ENCODE data around the gene RGS6. TPM values are rescaled to one million over a fixed set of nuclear protein-coding genes. Genes with fewer than 3 reads are reported as not detected.
A peak's percentile ranks its signal among the peaks of the same experiment; 100 is the strongest.

Gene RGS6
- total and polyA plus RNA-seq, 4 donors: 0.21 to 5.4 (median 0.45) TPM

GRCh38 chr14:72614891-72615415 lies 682.7 kb downstream of the RGS6 start:
- no peaks in the 10 kb centered on the region for H3K9me3 ChIP-seq (ENCODE audit: control insufficient read depth in 4 of 4, insufficient read depth in 3 of 4, low read length in 3 of 4)
- H3K27ac ChIP-seq (ENCODE audit: low read depth in 1 of 2, low read length in 1 of 2): peak overlapping the region in 1 of 2 donors; percentile 43
- H3K36me3 ChIP-seq (ENCODE audit: control insufficient read depth in 4 of 4, insufficient read depth in 4 of 4, low read length in 4 of 4): no peaks in the 10 kb centered on the region
- no peak for TF ChIP-seq CTCF (IDR thresholded peaks at IDR 0.05; ENCODE audit: control extremely low read depth, extremely low read depth)
- H3K9ac ChIP-seq (ENCODE audit: insufficient read depth in 1 of 2, low read length in 2 of 2): no peak overlapping the region
- ATAC-seq (ENCODE audit: insufficient read depth, low FRiP score): no peak
- H3K27me3 ChIP-seq (ENCODE audit: control insufficient read depth in 3 of 3, insufficient read depth in 3 of 3, low read length in 2 of 3): no peaks in the 10 kb centered on the region
- no peak for DNase-seq
- peaks cover 0 to 54% (median 12%) of the 10 kb centered on the region in 5 donors for H3K4me1 ChIP-seq (ENCODE audit: control insufficient read depth in 5 of 5, insufficient read depth in 5 of 5, low read length in 5 of 5)
- WGBS, 2 donors: 89 to 93% methylated on average over 11 of the region's 11 CpGs
- no peak overlapping the region for H3K4me3 ChIP-seq

- no peak for ATAC-seq (ENCODE audit: insufficient read depth, low FRiP score)
- no peak overlapping the region for H3K4me3 ChIP-seq
- DNase-seq: no peak
- peaks cover 0 to 2% (median 0%) of the 10 kb centered on the region in 4 donors for H3K9me3 ChIP-seq (ENCODE audit: control insufficient read depth in 4 of 4, insufficient read depth in 3 of 4, low read length in 3 of 4)
- WGBS, 2 donors: 72 to 76% methylated on average over 9 of the region's 9 CpGs
- peaks cover 0 to 54% (median 12%) of the 10 kb centered on the region in 5 donors for H3K4me1 ChIP-seq (ENCODE audit: control insufficient read depth in 5 of 5, insufficient read depth in 5 of 5, low read length in 5 of 5)
- TF ChIP-seq CTCF (IDR thresholded peaks at IDR 0.05; ENCODE audit: control extremely low read depth, extremely low read depth): no peak
- H3K9ac ChIP-seq (ENCODE audit: insufficient read depth in 1 of 2, low read length in 2 of 2): no peak overlapping the region
- H3K27ac ChIP-seq (ENCODE audit: low read depth in 1 of 2, low read length in 1 of 2): peak overlapping the region in 1 of 2 donors; percentile 43
- H3K36me3 ChIP-seq (ENCODE audit: control insufficient read depth in 4 of 4, insufficient read depth in 4 of 4, low read length in 4 of 4): no peaks in the 10 kb centered on the region
- no peaks in the 10 kb centered on the region for H3K27me3 ChIP-seq (ENCODE audit: control insufficient read depth in 3 of 3, insufficient read depth in 3 of 3, low read length in 2 of 3)
Measured at GRCh38 chr14:72615451-72616121, 683.4 kb downstream of the RGS6 start.

Small RNA genes within 50 kb of the gene (small RNA-seq; reads per million reads assigned to genes)
- gene MIR7843 (ENCODE audit: low replicate concordance) (not detected), gene RF00019 (ENCODE audit: low replicate concordance) (not detected)

All from lung (tissue), 13 donors.